Endothelial cell of umbilical vein (primary cell): ENCODE measurements around the gene MBLAC1. TPM values are rescaled to one million over a fixed set of nuclear protein-coding genes. Genes with fewer than 3 reads are reported as not detected.

Source experiments
- BruUV-seq: library from RNA; stranded (reverse); fragments of 400-500 nt; replicated peaks from 2 replicates; lab custom pipeline; 2021; lab: Mats Ljungman, UMichigan
- CTCF ChIA-PET: fragments of 300-600, 350-600 bp; sonication (Branson Sonifier 250); formaldehyde crosslinking; loops from one replicate; lab custom pipeline; 2021; ENCODE audit warnings: antibody characterized with exemption, inconsistent platforms; lab: Charles Lee
- POLR2A ChIA-PET: fragments of 300-600, 350-600 bp; sonication (Branson Sonifier 250); formaldehyde crosslinking; loops from one replicate; lab custom pipeline; 2021; ENCODE audit warnings: antibody characterized with exemption, inconsistent platforms; lab: Charles Lee
- DNase-seq: peaks from one replicate; pipeline ENCODE4 v3.0.0-alpha.2; 2011; ENCODE audit warnings: low read depth, low spot score
- FAIRE-seq: peaks from 2 replicates; lab custom pipeline; 2011; peaks lifted over from hg19 to GRCh38; lab: Jason Lieb, UNC
- H2AFZ ChIP-seq: 2 replicates; pipeline ENCODE4 v1.6.0; 2012; ENCODE audit warnings: low read depth, low read length, control low read depth, inconsistent platforms
- H3K27ac ChIP-seq: 2 replicates; pipeline ENCODE4 v1.5.1; 2011; ENCODE audit warnings: low read depth, mild to moderate bottlenecking, control low read depth, low read length, moderate library complexity; ENCODE audit not compliant: insufficient read depth
- H3K27me3 ChIP-seq, 2 experiments: 2 replicates each; pipeline versions ENCODE4 v1.6.0 to v1.6.1; 2011; ENCODE audit warnings: low read length in 2 of 2, mixed read lengths in 1 of 2; ENCODE audit not compliant: control insufficient read depth in 2 of 2, insufficient read depth in 2 of 2
- H3K36me3 ChIP-seq, 2 experiments: 2 replicates in 1 of 2; 3 replicates in 1 of 2; pipeline ENCODE4 v1.5.1; 2011; ENCODE audit warnings: low read length in 2 of 2, mild to moderate bottlenecking in 1 of 2, moderate library complexity in 1 of 2; ENCODE audit not compliant: control insufficient read depth in 2 of 2, insufficient read depth in 2 of 2; ENCODE audit errors: extremely low read depth in 1 of 2
- H3K4me1 ChIP-seq: 3 replicates; pipeline ENCODE4 v1.5.1; 2011; ENCODE audit warnings: mild to moderate bottlenecking, low read length; ENCODE audit not compliant: control insufficient read depth, insufficient read depth; ENCODE audit errors: extremely low read depth
- H3K4me2 ChIP-seq: 2 replicates; pipeline ENCODE4 v1.6.1; 2011; ENCODE audit warnings: low read length, control low read depth, mixed read lengths; ENCODE audit not compliant: insufficient read depth
- H3K4me3 ChIP-seq, 3 experiments: fragments of 200-600 bp in 1 of 3; sonication (generic), shearing (Covaris generic) in 1 of 3; replicated peaks in 1 of 3; 2 replicates each; pipeline ENCODE4 v1.5.1; 2011 to 2016; ENCODE audit warnings: control low read depth in 3 of 3, low read length in 3 of 3, mild to moderate bottlenecking in 2 of 3, inconsistent platforms in 1 of 3, low read depth in 1 of 3, moderate library complexity in 1 of 3; ENCODE audit not compliant: insufficient read depth in 1 of 3
- H3K79me2 ChIP-seq: 2 replicates; pipeline ENCODE4 v1.6.0; 2012; ENCODE audit warnings: low read length, inconsistent platforms; ENCODE audit not compliant: control insufficient read depth, insufficient read depth
- H3K9ac ChIP-seq: replicated peaks from 2 replicates; pipeline ENCODE3; 2011; ENCODE audit warnings: low read length, control low read depth; ENCODE audit not compliant: insufficient read depth; ENCODE audit errors: extremely low read depth
- H3K9me1 ChIP-seq: replicated peaks from 3 replicates; pipeline ENCODE4 v1.6.0; 2011; ENCODE audit warnings: mild to moderate bottlenecking, low read length; ENCODE audit not compliant: control insufficient read depth, insufficient read depth; ENCODE audit errors: extremely low read depth
- H3K9me3 ChIP-seq: replicated peaks from 2 replicates; pipeline ENCODE4 v1.5.1; 2012; ENCODE audit warnings: low read length, inconsistent platforms; ENCODE audit not compliant: control insufficient read depth, insufficient read depth
- H4K20me1 ChIP-seq: replicated peaks from 2 replicates; pipeline ENCODE3; 2011; ENCODE audit warnings: mild to moderate bottlenecking, low read length; ENCODE audit not compliant: control insufficient read depth, insufficient read depth; ENCODE audit errors: extremely low read depth
- EZH2 ChIP-seq: IDR thresholded peaks from 2 replicates; pipeline ENCODE4 v1.6.1; 2012; ENCODE audit warnings: borderline replicate concordance, low read depth, mild to moderate bottlenecking, moderate library complexity, low read length, inconsistent platforms; ENCODE audit not compliant: severe bottlenecking
- FOS ChIP-seq: IDR thresholded peaks from 2 replicates; pipeline ENCODE4 v1.6.1; 2011; ENCODE audit warnings: mild to moderate bottlenecking, low read length, moderate library complexity, borderline replicate concordance; ENCODE audit not compliant: insufficient read depth
- GATA2 ChIP-seq: IDR thresholded peaks from 2 replicates; pipeline ENCODE4 v1.7.0; 2011; ENCODE audit warnings: low read depth, mild to moderate bottlenecking, moderate library complexity, mixed read lengths, low read length; ENCODE audit not compliant: insufficient read length, insufficient read depth
- JUN ChIP-seq: IDR thresholded peaks from 2 replicates; pipeline ENCODE4 v1.6.1; 2011; ENCODE audit warnings: borderline replicate concordance, low read depth; ENCODE audit not compliant: insufficient read length, insufficient read depth
- MYC ChIP-seq: IDR thresholded peaks from one replicate; pipeline ENCODE4 v1.6.1; 2011; ENCODE audit warnings: mild to moderate bottlenecking, low read depth, low read length
- POLR2A ChIP-seq: IDR thresholded peaks from 2 replicates; pipeline ENCODE4 v1.6.1; 2012; ENCODE audit warnings: low read depth, mild to moderate bottlenecking, control low read depth, low read length
- POLR2AphosphoS5 ChIP-seq: IDR thresholded peaks from 2 replicates; pipeline ENCODE4 v1.6.1; 2012; ENCODE audit warnings: low read depth, mild to moderate bottlenecking, control low read depth, low read length, moderate library complexity; ENCODE audit not compliant: insufficient read depth
- dilution Hi-C: fragments of 300-500 bp; cut with MboI; formaldehyde crosslinking; loops from one replicate; pipeline ENCODE4 v1.15.0; 2019; ENCODE audit warnings: low sequenced_read_pairs; ENCODE audit not compliant: extremely low pct_ligation_motif_present
- intact Hi-C: fragments of 100-400 bp; cut with micrococcal nuclease; formaldehyde crosslinking; loops from one replicate; pipeline ENCODE4 v1.10.0; 2022
- polyA plus RNA-seq, 4 experiments: library from polyadenylated mRNA; depleted of rRNA in 3 of 4; stranded (reverse) in 3 of 4; unstranded in 1 of 4; fragments of >200 nt; gene quantifications; 2 replicates each; pipeline versions ENCODE4 v1.2.1 to v1.2.3, GENCODE V29; 2011 to 2012; ENCODE audit warnings: missing spikeins in 1 of 4
- total RNA-seq: library from RNA; stranded (reverse); gene quantifications from 2 replicates; pipeline ENCODE4 v1.2.3, GENCODE V29; 2021
- TF ChIP-seq, protein P1 (sequence below): IDR thresholded peaks from 2 replicates; pipeline ENCODE4 v1.6.1; 2011; ENCODE audit not compliant: insufficient read depth, insufficient read length
- TF ChIP-seq, protein P2 (sequence below), 2 donors: IDR thresholded peaks; 1 replicate in 1 of 2; 2 replicates in 1 of 2; pipeline ENCODE4 v1.5.1; 2011; ENCODE audit warnings: low read length in 2 of 2, mild to moderate bottlenecking in 2 of 2, moderate library complexity in 2 of 2, control low read depth in 1 of 2, inconsistent platforms in 1 of 2, low read depth in 1 of 2; ENCODE audit not compliant: insufficient read depth in 1 of 2; ENCODE audit errors: extremely low read depth in 1 of 2

The MBLAC1 gene
- total and polyA plus RNA-seq, 2 donors (not counting 3 experiments of a cell fraction or from before 2014, with no cell fraction given), result 1.8 to 2.1 TPM

DNA sequence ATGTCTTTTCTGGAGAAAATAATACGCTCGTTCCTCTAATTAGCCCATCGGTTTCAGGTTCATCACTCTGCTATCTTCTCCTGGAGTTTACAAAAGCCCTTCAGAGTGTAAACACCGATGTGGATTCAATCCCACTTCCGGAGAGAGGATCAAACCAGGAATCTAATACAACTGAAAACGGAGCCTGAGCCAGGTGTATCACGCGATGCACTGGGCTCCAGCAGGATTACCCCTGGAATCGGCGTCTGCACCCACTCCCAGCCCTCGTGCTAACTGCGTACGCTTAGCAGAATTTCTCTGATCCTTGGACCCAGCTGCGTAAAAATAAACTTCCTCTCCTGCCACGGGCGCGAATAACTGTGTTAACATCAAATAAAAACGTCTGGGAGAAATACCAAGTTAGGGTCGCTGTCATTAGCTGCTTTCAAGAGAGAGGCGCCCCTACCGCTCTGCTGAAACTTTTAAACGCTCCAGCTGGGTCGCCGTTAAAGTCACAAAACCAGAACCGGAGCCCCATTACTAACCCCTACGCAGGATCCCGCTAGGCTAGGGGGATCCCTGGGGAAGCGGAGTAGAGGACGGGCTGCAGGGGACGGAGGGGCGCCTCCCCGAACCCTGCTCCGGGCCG lies 45.7 kb upstream of the MBLAC1 start:
- H3K4me3 ChIP-seq, result peak overlapping the region; percentile 85 to 92 (median 89)
- H2AFZ ChIP-seq, result no peak overlapping the region
- H3K36me3 ChIP-seq, result peaks cover 3 to 15% of the 10 kb centered on the region in 2 experiments
- peaks cover 13% of the 10 kb centered on the region for H3K4me1 ChIP-seq
- H3K4me2 ChIP-seq, result peak overlapping the region; percentile 70
- intact Hi-C loops, result loop anchor here (1.0 to 10.0 kb wide), 5 partner anchors 20 to 166 kb away; partner anchors contain the start of genes AP4M1, MCM7, TRIM4 and ZKSCAN1
- peak overlapping the region; percentile 78 for H3K27ac ChIP-seq
- H3K9me1 ChIP-seq, result no peaks in the 10 kb centered on the region
- H3K27me3 ChIP-seq, result no peaks in the 10 kb centered on the region
- H3K79me2 ChIP-seq, result peaks cover 42% of the 10 kb centered on the region
- peak; percentile 26 for FAIRE-seq
- ChIA-PET POLR2A (interaction anchor here (0.7 to 1.5 kb wide), 2 partner anchors 11 to 21 kb away, joined by 3 to 8 read pairs; partner anchors contain the start of gene AP4M1), CTCF (interaction anchor here (0.6 kb wide), 1 partner anchor 9 kb away, joined by 3 read pairs; no protein-coding TSS in a partner anchor)
- no peak for TF ChIP-seq POLR2AphosphoS5
- DNase-seq, result peak; percentile 31
- H4K20me1 ChIP-seq, result no peaks in the 10 kb centered on the region
- dilution Hi-C loops, result no loop called here
- H3K9me3 ChIP-seq, result no peaks in the 10 kb centered on the region
- H3K9ac ChIP-seq, result peak overlapping the region; percentile 92
- BruUV-seq, result TSS peak; percentile 40

DNA sequence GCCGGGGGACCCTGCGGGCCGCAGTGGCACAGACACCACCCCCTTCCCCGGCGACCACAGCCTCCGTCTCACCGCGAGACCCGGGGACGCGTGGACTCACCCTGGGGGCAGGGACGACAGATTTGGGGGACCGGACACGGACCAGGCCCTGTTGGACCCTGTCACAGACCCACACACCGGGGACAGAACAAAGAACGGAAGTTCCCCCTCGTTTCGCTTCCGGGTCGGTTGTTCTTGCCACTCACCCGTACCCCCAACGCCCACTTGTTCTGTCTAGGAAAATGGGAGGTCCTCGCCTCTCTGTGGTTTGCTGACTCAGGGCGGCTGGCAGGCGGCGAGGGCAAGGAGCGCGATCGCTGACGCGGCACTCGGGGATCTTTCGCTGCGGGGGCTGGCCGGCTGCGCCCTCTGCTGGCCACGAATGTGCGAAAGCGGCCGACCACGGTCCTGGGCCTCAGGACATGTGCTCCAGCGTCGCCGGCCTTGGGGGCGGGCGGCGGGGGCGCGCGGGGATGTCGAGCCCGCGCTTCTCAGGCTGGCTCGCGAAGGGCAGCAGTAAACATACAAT lies 45.1 kb upstream of the MBLAC1 start, which contains the start of gene ZNF3:
Gene ZNF3 (minus strand): TSS at position 189 of the 568 bp plus-strand sequence. CDS start 4,366 bp downstream, outside the sequence.
- Histone ChIP-seq H3K4me2 (peak within 1 kb of the TSS; percentile 70), H3K36me3 (peaks cover 3 to 10% of the 10 kb centered on the region in 2 experiments), H3K27ac (peak within 1 kb of the TSS; percentile 78), H3K9ac (peak within 1 kb of the TSS; percentile 92), H3K4me3 (peak within 1 kb of the TSS; percentile 85 to 92 (median 89)), H3K4me1 (peaks cover 19% of the 10 kb centered on the region), H3K9me3 (no peaks in the 10 kb centered on the region), H3K9me1 (no peaks in the 10 kb centered on the region), H4K20me1 (no peaks in the 10 kb centered on the region), H3K27me3 (no peaks in the 10 kb centered on the region), H3K79me2 (peaks cover 41% of the 10 kb centered on the region), H2AFZ (no peak within 1 kb of the TSS)
- CTCF ChIA-PET, result interaction anchor here (0.9 to 1.9 kb wide), 7 partner anchors 18 to 91 kb away, joined by 3 to 17 read pairs (median 5); partner anchors contain the start of genes AP4M1, MBLAC1 and MCM7
- POLR2A ChIA-PET, result interaction anchor here (1.1 to 1.5 kb wide), 2 partner anchors 20 kb away, joined by 8 to 15 read pairs; partner anchors contain the start of genes AP4M1 and MCM7
- BruUV-seq, result no TSS peak
- DNase-seq (peak; percentile 100), FAIRE-seq (peak; percentile 99)
- intact Hi-C loops (loop anchor here (1.0 to 10.0 kb wide), 5 partner anchors 20 to 167 kb away; partner anchors contain the start of genes AP4M1, MCM7, TRIM4 and ZKSCAN1), dilution Hi-C loops (no loop called here)
- no peak for TF ChIP-seq EZH2
- peak; percentile 67 for TF ChIP-seq FOS
- TF ChIP-seq, protein P1, sequence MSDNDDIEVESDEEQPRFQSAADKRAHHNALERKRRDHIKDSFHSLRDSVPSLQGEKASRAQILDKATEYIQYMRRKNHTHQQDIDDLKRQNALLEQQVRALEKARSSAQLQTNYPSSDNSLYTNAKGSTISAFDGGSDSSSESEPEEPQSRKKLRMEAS, result peak; percentile 74
- no peak for TF ChIP-seq JUN
- TF ChIP-seq POLR2AphosphoS5, result peak; percentile 87
- peak; percentile 86 for TF ChIP-seq POLR2A
- TF ChIP-seq, protein P2, sequence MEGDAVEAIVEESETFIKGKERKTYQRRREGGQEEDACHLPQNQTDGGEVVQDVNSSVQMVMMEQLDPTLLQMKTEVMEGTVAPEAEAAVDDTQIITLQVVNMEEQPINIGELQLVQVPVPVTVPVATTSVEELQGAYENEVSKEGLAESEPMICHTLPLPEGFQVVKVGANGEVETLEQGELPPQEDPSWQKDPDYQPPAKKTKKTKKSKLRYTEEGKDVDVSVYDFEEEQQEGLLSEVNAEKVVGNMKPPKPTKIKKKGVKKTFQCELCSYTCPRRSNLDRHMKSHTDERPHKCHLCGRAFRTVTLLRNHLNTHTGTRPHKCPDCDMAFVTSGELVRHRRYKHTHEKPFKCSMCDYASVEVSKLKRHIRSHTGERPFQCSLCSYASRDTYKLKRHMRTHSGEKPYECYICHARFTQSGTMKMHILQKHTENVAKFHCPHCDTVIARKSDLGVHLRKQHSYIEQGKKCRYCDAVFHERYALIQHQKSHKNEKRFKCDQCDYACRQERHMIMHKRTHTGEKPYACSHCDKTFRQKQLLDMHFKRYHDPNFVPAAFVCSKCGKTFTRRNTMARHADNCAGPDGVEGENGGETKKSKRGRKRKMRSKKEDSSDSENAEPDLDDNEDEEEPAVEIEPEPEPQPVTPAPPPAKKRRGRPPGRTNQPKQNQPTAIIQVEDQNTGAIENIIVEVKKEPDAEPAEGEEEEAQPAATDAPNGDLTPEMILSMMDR (IDR thresholded peaks at IDR 0.05; ENCODE audit: extremely low read depth in 1 of 2, insufficient read depth in 1 of 2, low read depth in 1 of 2, low read length in 2 of 2), result peak; percentile 96 to 98
- TF ChIP-seq GATA2, result no peak
- TF ChIP-seq MYC, result peak; percentile 58
